Measurements from ENCODE around the gene PNPO. TPM values are rescaled to one million over a fixed set of nuclear protein-coding genes. Genes with fewer than 3 reads are reported as not detected.
"Not testable (repeated sequence)": the region's sequence is repeated elsewhere in the genome, so short reads cannot be mapped to it uniquely, and the experiment has no call there.

PNPO gene
- total RNA-seq, 1 donor from 2014 or later, result 26.5 TPM

GRCh38 chr17:47987240-47987835, 46.0 kb downstream of the PNPO start:
- DNase-seq, result no peak
- no peaks in the 10 kb centered on the region for H3K4me1 Mint-ChIP-seq
- TF ChIP-seq, protein P1, sequence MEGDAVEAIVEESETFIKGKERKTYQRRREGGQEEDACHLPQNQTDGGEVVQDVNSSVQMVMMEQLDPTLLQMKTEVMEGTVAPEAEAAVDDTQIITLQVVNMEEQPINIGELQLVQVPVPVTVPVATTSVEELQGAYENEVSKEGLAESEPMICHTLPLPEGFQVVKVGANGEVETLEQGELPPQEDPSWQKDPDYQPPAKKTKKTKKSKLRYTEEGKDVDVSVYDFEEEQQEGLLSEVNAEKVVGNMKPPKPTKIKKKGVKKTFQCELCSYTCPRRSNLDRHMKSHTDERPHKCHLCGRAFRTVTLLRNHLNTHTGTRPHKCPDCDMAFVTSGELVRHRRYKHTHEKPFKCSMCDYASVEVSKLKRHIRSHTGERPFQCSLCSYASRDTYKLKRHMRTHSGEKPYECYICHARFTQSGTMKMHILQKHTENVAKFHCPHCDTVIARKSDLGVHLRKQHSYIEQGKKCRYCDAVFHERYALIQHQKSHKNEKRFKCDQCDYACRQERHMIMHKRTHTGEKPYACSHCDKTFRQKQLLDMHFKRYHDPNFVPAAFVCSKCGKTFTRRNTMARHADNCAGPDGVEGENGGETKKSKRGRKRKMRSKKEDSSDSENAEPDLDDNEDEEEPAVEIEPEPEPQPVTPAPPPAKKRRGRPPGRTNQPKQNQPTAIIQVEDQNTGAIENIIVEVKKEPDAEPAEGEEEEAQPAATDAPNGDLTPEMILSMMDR (IDR thresholded peaks at IDR 0.05), result no peak
- no peak for ATAC-seq (ENCODE audit: low read depth)
- POLR2A ChIA-PET, result no interaction called here
- no peaks in the 10 kb centered on the region for H3K27me3 Mint-ChIP-seq
- no peak overlapping the region for H3K4me3 Mint-ChIP-seq
- peaks cover 19% of the 10 kb centered on the region for H3K36me3 Mint-ChIP-seq (ENCODE audit: low read depth)
- no peaks in the 10 kb centered on the region for H3K9me3 Mint-ChIP-seq
- H3K27ac Mint-ChIP-seq, result no peak overlapping the region
- intact Hi-C loops (cut with micrococcal nuclease), result no loop called here
- CTCF ChIA-PET, result no interaction called here

- H3K9me3 Mint-ChIP-seq; ATAC-seq (ENCODE audit: low read depth); H3K36me3 Mint-ChIP-seq (ENCODE audit: low read depth); H3K27ac Mint-ChIP-seq; intact Hi-C loops (cut with micrococcal nuclease); CTCF ChIA-PET; H3K4me1 Mint-ChIP-seq; DNase-seq; H3K4me3 Mint-ChIP-seq; H3K27me3 Mint-ChIP-seq; POLR2A ChIA-PET: not testable (repeated sequence)
These were observed 47.1 kb downstream of the PNPO start for GRCh38 chr17:47988445-47988844.

DNA sequence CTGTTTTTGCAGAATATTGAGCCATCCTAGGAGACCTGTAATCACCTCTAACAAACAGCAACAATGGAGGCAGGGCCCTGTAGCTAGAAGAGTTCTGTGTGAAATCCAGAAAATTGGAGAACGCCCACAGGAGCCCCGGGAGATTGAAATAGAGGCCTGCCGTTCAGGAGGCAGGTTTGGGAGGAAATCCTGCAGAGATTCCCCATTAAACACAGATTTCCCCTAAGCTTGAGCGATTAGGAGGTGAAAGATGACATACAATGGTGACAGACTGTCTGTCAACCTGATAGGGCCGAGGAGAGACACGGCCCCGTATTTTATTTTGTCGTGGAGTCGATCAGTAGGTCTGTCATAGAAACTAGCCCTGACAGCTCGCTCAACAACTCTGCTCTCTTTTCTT, 47.8 kb downstream of the PNPO start:
- DNase-seq, result no peak
- H3K4me1 Mint-ChIP-seq, result no peaks in the 10 kb centered on the region
- CTCF ChIA-PET, result no interaction called here
- no peaks in the 10 kb centered on the region for H3K9me3 Mint-ChIP-seq
- no peak overlapping the region for H3K27ac Mint-ChIP-seq
- H3K27me3 Mint-ChIP-seq, result peaks cover 2% of the 10 kb centered on the region
- TF ChIP-seq, protein P1 (IDR thresholded peaks at IDR 0.05), result no peak
- no peak overlapping the region for H3K4me3 Mint-ChIP-seq
- intact Hi-C loops (cut with micrococcal nuclease), result no loop called here
- no peak for ATAC-seq (ENCODE audit: low read depth)
- POLR2A ChIA-PET, result no interaction called here
- H3K36me3 Mint-ChIP-seq (ENCODE audit: low read depth), result peaks cover 3% of the 10 kb centered on the region

DNA sequence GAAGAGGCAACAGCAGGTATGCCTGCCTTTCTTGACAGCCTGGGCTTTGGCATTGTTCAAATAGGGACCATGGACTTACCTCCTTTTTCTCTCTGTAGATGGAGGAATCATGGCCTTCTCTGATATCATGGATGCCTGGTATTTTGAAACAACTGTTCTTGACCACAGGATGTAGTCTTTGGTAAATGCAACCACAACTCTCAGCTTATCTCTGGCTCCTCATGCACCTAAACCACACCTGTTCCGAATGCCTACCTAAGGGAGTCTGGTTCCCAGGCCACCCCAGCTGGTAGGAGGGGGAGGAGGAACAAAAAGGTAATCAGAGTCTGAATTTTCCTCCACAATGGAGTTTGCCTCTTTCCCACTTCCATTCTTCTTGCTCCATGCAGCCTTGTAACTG, 48.3 kb downstream of the PNPO start:
- H3K9me3 Mint-ChIP-seq, result no peaks in the 10 kb centered on the region
- TF ChIP-seq, protein P1 (IDR thresholded peaks at IDR 0.05), result no peak
- ATAC-seq (ENCODE audit: low read depth), result no peak
- H3K36me3 Mint-ChIP-seq (ENCODE audit: low read depth), result peaks cover 1% of the 10 kb centered on the region
- no peak for DNase-seq
- intact Hi-C loops (cut with micrococcal nuclease), result no loop called here
- no peak overlapping the region for H3K27ac Mint-ChIP-seq
- H3K4me1 Mint-ChIP-seq, result no peaks in the 10 kb centered on the region
- H3K27me3 Mint-ChIP-seq, result peaks cover 2% of the 10 kb centered on the region
- POLR2A ChIA-PET, result no interaction called here
- CTCF ChIA-PET, result no interaction called here
- H3K4me3 Mint-ChIP-seq, result no peak overlapping the region

GRCh38 chr17:47990962-47991731, 49.8 kb downstream of the PNPO start:
- no peak overlapping the region for H3K27ac Mint-ChIP-seq
- intact Hi-C loops (cut with micrococcal nuclease), result no loop called here
- H3K27me3 Mint-ChIP-seq, result peaks cover 2% of the 10 kb centered on the region
- H3K4me1 Mint-ChIP-seq, result no peaks in the 10 kb centered on the region
- ChIA-PET CTCF (no interaction called here), POLR2A (interaction anchor here (0.6 kb wide), 1 partner anchor 11 kb away, joined by 4 read pairs; no protein-coding TSS in a partner anchor)
- H3K36me3 Mint-ChIP-seq (ENCODE audit: low read depth), result no peaks in the 10 kb centered on the region
- no peaks in the 10 kb centered on the region for H3K9me3 Mint-ChIP-seq
- no peak for DNase-seq
- TF ChIP-seq, protein P1 (IDR thresholded peaks at IDR 0.05), result no peak
- ATAC-seq (ENCODE audit: low read depth), result no peak
- H3K4me3 Mint-ChIP-seq, result no peak overlapping the region
